ENCODE measurements around the gene TTLL1. TPM values are rescaled to one million over a fixed set of nuclear protein-coding genes. Genes with fewer than 3 reads are reported as not detected.

The TTLL1 gene
- total RNA-seq = 7.1 and 14.0 TPM in 2 replicates

DNA sequence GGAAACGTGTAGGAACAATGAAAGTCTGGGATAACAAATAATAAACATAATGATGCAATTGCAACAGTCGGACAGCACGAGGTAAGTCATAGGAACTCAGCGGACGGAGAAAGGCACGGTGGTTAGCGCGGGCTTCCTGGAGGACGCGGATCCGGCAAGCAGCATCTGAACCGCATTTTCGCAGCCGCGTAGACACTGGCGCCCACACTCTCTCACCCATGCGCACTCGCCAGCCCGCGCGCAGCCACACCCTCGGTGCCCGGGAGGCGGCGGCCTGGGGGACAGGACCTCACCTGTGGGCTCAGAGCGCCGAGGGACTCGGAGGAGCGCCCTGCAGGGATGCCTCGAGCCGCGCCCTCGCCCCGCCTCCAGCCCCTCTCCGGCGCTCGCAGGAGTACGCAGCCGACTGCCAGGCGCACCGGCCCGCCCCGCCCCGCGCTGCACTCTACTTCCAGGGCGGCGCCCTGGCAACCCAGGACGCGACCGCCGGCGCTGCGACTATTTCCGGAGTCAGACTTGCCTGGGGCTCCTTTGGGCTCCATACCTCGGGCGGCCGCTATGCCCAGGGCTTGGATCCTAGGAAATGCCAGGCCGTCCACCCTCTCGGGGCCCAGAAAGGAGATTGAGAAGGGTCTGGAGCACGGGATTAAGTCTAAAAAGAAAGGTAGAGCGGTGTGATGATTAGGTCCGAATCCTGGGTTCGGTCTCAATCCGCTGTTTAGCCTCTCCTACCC lies at the start of gene TTLL1:
Gene TTLL1 (minus strand): TSS at position 408 of the 734 bp plus-strand sequence. CDS start 13,805 bp downstream, outside the sequence.

DNA sequence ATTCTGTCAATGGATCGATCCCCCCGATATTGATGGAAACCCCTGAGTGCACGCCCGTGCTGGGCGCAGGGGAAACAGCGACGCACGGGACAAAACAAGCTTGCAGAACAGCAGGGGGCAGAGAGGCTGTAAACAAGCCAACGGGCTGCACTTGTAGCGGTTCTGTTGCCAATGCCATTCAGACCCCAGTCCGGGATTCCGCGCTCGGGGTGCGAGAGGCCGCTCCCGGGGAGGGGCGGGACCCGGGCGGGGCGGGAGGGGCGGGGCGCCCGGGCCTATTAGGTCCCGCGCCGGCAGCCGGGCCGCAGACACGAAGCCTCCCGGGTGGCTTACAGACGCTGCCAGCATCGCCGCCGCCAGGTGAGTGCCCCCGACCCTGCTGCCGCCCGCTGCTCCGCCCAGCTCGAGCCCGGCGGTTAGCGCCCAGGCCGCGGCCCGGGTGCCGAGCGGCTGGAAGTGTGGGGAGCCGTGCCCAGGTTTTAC lies 21.3 kb upstream of the TTLL1 start, which contains the start of gene BIK:
Gene BIK (plus strand): TSS at position 307 of the 483 bp plus-strand sequence. CDS start 13,273 bp downstream, outside the sequence.

DNA sequence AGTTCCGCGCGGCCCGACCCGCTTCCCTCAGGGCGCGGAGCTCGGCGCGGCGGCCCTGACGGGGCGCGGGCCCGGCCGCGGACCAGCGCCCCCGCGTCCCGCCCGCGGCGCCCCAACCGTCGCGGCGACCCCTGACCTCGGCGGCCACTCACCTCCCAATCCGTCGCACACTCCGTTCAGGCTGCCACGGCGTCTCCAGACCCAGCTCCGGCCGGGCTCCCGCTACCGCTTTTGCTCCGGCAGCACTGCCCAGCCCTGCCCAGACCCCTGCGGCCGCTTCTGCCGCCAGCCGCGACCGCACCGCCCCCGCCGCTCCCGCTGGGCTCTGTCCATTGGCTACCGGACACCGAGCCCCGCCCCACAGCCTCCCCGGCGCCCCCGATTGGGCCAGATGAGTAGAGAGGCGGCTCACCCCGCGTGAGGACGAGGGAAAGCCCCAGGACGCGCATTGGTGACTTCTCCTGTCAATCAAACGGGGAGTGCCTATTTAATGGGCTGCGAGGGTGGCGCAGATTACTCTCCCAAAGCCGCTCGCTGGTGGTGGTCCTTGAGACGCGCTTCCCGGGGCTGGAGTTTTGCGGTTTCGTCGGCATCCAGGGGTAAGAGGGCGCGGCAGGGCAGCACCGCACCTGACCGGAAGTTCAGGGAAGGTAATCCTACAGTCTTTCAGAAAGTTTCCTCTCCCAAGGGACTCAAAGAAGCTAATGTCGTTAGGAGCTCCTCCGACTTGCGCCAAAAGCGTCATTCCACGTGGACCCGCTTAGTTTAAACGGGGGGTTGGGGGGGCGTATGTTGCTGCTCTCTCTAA lies 74.1 kb downstream of the TTLL1 start, which contains the start of gene PACSIN2:
Gene PACSIN2 (minus strand): TSS at position 281 of the 808 bp plus-strand sequence. CDS start 103,069 bp downstream, outside the sequence.

Other genes with a start within 250 kb of the TTLL1 start
- gene ARFGAP3, start 232.1 kb downstream of the TTLL1 start, total RNA-seq = 42.6 and 60.3 TPM in 2 replicates
- 48.2 and 103 TPM in 2 replicates for gene PACSIN2, start 74.2 kb downstream of the TTLL1 start, total RNA-seq
- 2.0 and 2.3 TPM in 2 replicates for gene BIK, start 21.4 kb upstream of the TTLL1 start, total RNA-seq
- gene MCAT, start 54.0 kb upstream of the TTLL1 start, total RNA-seq = 7.1 and 9.0 TPM in 2 replicates
- gene TSPO, start 62.2 kb upstream of the TTLL1 start, total RNA-seq = 219 and 415 TPM in 2 replicates
- gene TTLL12, start 97.7 kb upstream of the TTLL1 start, total RNA-seq = 17.0 and 21.5 TPM in 2 replicates